Lower leg skin (tissue), 3 donors: ENCODE data around the gene KAZN.

ENCODE experiments used
- POLR2A ChIP-seq, 2 donors: fragments of 450-650 bp; IDR thresholded peaks; one replicate each; pipeline ENCODE4 v1.6.1; 2016 to 2017; ENCODE audit warnings: antibody characterized with exemption in 2 of 2, mild to moderate bottlenecking in 1 of 2, moderate library complexity in 1 of 2
- TF ChIP-seq, protein P1 (sequence below), 3 donors: fragments of 450-650 bp; IDR thresholded peaks; one replicate each; pipeline ENCODE4 v1.5.1; 2016; ENCODE audit warnings: antibody characterized with exemption in 3 of 3, mild to moderate bottlenecking in 3 of 3, moderate library complexity in 2 of 3

DNA sequence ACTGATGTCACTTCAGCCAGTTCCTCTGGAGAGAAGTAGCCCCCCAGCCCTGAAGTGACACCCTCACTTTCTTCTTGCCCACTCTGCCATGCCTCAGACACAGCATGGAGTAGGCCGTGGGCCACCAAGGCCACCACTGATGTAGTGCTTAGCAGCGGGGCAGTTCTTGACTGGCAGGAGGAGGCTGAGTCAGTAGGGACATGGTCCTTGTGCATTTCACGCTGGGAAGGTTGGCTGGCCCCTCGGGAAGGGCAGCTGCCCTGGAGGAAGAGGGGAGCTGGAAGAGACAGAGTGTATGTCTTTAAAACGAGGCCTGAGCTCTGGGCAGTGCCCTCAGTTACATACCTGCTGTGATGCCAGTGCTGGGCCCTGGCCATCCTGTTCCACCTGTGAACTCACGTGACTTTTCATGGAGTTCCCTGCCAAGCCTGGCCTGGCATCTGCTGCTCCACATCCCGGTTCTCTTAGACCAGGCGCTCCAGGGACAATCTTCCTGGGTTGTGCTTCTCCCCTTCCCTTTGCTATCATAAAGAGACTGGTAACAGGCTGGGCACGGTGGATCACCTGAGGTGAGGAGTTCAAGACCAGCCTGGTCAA lies 396.5 kb downstream of the KAZN start:
- TF ChIP-seq, protein P1, sequence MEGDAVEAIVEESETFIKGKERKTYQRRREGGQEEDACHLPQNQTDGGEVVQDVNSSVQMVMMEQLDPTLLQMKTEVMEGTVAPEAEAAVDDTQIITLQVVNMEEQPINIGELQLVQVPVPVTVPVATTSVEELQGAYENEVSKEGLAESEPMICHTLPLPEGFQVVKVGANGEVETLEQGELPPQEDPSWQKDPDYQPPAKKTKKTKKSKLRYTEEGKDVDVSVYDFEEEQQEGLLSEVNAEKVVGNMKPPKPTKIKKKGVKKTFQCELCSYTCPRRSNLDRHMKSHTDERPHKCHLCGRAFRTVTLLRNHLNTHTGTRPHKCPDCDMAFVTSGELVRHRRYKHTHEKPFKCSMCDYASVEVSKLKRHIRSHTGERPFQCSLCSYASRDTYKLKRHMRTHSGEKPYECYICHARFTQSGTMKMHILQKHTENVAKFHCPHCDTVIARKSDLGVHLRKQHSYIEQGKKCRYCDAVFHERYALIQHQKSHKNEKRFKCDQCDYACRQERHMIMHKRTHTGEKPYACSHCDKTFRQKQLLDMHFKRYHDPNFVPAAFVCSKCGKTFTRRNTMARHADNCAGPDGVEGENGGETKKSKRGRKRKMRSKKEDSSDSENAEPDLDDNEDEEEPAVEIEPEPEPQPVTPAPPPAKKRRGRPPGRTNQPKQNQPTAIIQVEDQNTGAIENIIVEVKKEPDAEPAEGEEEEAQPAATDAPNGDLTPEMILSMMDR (IDR thresholded peaks at IDR 0.05): no peak
- TF ChIP-seq POLR2A (IDR thresholded peaks at IDR 0.05): no peak
